GM19463 (cell line): ENCODE results near the gene AGAP1.
"Not testable (repeated sequence)": the region's sequence is repeated elsewhere in the genome, so short reads cannot be mapped to it uniquely, and the experiment has no call there.

Experiments
- ATAC-seq: cut with Tn5 transposase; IDR thresholded peaks from one replicate; pipeline ENCODE4 v1.9.1; 2021; ENCODE audit warnings: mild to moderate bottlenecking, moderate library complexity; ENCODE audit not compliant: unreplicated experiment

Gene AGAP1

GRCh38 chr2:236045251-236046235 is 551.7 kb downstream of the AGAP1 start:
- no peak for ATAC-seq

GRCh38 chr2:236046715-236047114 is 552.9 kb downstream of the AGAP1 start:
- no peak for ATAC-seq

GRCh38 chr2:236047176-236047575 is 553.3 kb downstream of the AGAP1 start:
- ATAC-seq: no peak

GRCh38 chr2:236047886-236048540 is 554.2 kb downstream of the AGAP1 start:
- ATAC-seq: no peak

- ATAC-seq: no peak
Observed at GRCh38 chr2:236049981-236050380, 556.1 kb downstream of the AGAP1 start.

GRCh38 chr2:236051351-236051750 is 557.5 kb downstream of the AGAP1 start:
- no peak for ATAC-seq

GRCh38 chr2:236051806-236052205 is 558.0 kb downstream of the AGAP1 start:
- ATAC-seq: no peak

- no peak for ATAC-seq
Observed at GRCh38 chr2:236052206-236052605, 558.4 kb downstream of the AGAP1 start.

GRCh38 chr2:236052926-236053821 is 559.3 kb downstream of the AGAP1 start:
- no peak for ATAC-seq

GRCh38 chr2:236054125-236054524 is 560.3 kb downstream of the AGAP1 start:
- ATAC-seq: no peak

- no peak for ATAC-seq
Observed at GRCh38 chr2:236054621-236055305, 560.9 kb downstream of the AGAP1 start.

- no peak for ATAC-seq
Observed at GRCh38 chr2:236055471-236055870, 561.6 kb downstream of the AGAP1 start.

- ATAC-seq: no peak
Observed at GRCh38 chr2:236056141-236056540, 562.3 kb downstream of the AGAP1 start.

GRCh38 chr2:236057375-236057774 is 563.5 kb downstream of the AGAP1 start:
- no peak for ATAC-seq

GRCh38 chr2:236061497-236061896 is 567.7 kb downstream of the AGAP1 start:
- no peak for ATAC-seq

GRCh38 chr2:236061899-236062298 is 568.1 kb downstream of the AGAP1 start:
- ATAC-seq: no peak

- not testable (repeated sequence) for ATAC-seq
Observed at GRCh38 chr2:236062806-236063205, 569.0 kb downstream of the AGAP1 start.

GRCh38 chr2:236063994-236064393 is 570.2 kb downstream of the AGAP1 start:
- no peak for ATAC-seq

- no peak for ATAC-seq
Observed at GRCh38 chr2:236065314-236066160, 571.7 kb downstream of the AGAP1 start.

- no peak for ATAC-seq
Observed at GRCh38 chr2:236070236-236070635, 576.4 kb downstream of the AGAP1 start.
